AG10803 (cell line): ENCODE measurements around the gene NUDT16.
"Not testable (repeated sequence)": the region's sequence is repeated elsewhere in the genome, so short reads cannot be mapped to it uniquely, and the experiment has no call there.

Experiments used
- DNase-seq: peaks from one replicate; pipeline ENCODE4 v3.0.0; 2010; ENCODE audit warnings: low read depth
- H3K4me3 ChIP-seq: 2 replicates; pipeline ENCODE4 v1.5.1; 2011; ENCODE audit warnings: mild to moderate bottlenecking, low read length, control low read depth
- TF ChIP-seq, protein P1 (sequence below): conservative IDR thresholded peaks from 2 replicates; pipeline ENCODE4 v1.5.1; 2011; ENCODE audit warnings: mild to moderate bottlenecking, low read length, control low read depth, inconsistent platforms

Gene NUDT16

DNA sequence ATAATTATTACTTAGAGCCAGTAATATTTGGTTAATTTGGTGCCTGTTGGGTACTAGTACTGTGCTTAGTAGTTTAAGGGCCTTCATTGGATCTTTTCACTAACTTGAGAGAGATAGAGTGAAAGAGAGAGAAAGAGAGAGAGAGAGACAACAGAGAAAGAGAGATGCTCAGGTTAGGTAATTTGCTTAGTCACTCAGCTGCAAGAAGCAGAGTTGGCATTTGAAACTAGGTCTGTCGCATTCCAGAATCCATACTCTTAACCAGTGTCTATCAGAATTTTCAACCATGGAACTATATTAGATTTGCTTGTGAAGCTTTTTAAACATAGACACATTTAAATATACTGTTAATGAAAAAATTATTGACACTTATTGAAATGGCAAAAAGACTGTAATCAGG, 31.1 kb upstream of the NUDT16 start:
- DNase-seq: peak; percentile 59
- no peak overlapping the region for H3K4me3 ChIP-seq
- TF ChIP-seq, protein P1, sequence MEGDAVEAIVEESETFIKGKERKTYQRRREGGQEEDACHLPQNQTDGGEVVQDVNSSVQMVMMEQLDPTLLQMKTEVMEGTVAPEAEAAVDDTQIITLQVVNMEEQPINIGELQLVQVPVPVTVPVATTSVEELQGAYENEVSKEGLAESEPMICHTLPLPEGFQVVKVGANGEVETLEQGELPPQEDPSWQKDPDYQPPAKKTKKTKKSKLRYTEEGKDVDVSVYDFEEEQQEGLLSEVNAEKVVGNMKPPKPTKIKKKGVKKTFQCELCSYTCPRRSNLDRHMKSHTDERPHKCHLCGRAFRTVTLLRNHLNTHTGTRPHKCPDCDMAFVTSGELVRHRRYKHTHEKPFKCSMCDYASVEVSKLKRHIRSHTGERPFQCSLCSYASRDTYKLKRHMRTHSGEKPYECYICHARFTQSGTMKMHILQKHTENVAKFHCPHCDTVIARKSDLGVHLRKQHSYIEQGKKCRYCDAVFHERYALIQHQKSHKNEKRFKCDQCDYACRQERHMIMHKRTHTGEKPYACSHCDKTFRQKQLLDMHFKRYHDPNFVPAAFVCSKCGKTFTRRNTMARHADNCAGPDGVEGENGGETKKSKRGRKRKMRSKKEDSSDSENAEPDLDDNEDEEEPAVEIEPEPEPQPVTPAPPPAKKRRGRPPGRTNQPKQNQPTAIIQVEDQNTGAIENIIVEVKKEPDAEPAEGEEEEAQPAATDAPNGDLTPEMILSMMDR: no peak

DNA sequence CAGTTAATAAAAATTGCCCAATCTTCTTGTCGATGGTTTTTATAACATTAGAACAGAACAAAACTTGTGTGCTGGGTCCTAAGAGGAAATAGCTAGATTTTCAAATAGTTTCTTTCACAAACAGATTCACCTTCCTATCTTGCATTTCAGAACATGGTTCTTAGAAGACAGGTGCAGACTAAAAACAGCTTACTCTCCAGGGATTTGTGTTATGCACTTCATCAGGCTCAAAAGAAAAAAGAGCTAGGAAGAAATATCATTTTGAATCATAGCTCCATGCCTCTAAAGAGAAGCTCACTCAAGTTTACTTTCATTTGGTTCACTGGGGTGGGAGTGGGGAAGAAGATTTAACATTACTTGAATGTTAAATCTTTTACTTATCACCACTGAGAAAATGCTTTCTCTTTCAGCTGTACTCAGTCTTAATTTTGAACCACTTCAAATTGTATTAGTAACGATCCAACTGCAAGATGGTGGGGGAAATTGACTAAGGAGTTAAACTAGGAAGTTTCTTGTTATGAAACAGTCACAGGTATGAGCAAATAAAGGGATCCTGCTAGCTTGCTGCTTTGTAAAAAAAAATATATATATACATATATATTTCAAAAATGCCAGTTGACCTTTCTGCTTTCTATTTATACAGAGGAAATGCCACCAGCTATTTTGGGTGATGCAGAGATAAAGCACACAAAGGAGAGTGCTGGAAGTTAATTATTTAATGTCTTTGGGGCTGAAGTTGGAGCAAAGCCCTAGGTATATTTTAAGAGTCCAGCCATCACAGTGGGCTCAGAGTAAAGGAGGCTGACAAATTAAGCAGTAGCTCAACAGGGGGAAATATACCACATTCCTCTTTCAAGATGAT, 28.3 kb upstream of the NUDT16 start:
- H3K4me3 ChIP-seq: no peak overlapping the region
- no peak for DNase-seq
- TF ChIP-seq, protein P1: no peak

DNA sequence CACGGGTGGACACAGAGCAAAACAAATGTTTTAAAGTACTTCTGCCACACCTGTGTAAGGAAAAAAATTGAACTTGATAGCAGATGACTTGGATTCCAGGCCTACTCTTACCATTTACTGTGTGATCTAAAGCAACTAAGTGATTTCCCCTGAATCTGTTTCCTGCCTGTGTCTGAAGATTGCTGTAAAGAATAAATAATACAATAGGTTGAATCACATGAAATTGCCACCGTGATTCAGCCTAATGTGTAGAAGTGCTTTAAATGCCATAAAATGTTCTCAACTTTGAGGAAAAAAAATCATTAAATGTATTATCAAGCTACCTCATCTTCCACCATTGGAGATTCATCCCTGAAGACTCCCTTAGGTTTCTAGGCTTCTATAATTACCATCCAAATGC, 27.6 kb upstream of the NUDT16 start:
- TF ChIP-seq, protein P1: no peak
- DNase-seq: no peak
- no peak overlapping the region for H3K4me3 ChIP-seq

DNA sequence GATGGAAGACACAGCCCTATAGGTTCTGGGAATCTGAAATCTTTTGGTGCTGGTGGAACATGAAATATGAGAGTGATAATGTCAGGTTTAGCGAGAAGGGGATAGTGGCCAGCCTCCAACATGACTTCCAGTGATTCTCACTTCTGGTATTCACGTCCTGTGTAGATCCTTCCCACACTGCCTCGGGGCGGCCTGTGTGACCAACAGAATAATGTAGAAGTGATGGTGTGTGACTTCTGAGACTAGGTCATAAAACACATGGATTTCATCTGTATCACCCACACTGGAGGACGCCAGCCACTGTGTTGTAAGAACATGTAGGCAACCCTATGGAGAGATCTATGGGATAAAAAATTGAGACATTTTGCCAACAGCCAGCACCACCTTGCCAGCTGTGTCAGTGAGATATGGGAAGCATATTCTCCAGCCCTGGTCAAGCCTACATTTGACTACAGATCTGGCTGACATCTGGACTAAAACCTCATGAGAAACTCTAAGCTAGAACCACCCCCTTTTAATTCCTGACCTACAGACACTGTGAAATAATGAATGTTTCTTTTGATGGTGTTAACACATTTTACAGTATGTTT, 25.5 kb upstream of the NUDT16 start:
- no peak overlapping the region for H3K4me3 ChIP-seq
- TF ChIP-seq, protein P1: no peak
- DNase-seq: peak; percentile 42

DNA sequence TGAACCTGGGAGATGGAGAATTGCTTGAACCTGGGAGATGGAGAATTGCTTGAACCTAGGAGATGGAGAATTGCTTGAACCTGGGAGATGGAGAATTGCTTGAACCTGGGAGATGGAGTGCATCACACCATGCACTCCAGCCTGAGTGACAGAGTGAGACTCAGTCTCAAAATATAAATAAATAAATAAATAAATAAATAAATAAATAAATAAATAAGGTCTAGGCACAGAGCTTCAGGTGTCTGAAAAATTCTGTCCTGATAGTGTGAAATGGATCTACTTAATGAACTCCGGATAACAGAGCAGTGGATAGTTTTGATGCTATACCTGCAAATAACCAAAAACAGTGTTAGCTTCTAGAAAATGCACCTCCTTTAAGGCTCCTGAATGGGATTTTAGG, 24.3 kb upstream of the NUDT16 start:
- no peak overlapping the region for H3K4me3 ChIP-seq
- DNase-seq: no peak
- TF ChIP-seq, protein P1: no peak

DNA sequence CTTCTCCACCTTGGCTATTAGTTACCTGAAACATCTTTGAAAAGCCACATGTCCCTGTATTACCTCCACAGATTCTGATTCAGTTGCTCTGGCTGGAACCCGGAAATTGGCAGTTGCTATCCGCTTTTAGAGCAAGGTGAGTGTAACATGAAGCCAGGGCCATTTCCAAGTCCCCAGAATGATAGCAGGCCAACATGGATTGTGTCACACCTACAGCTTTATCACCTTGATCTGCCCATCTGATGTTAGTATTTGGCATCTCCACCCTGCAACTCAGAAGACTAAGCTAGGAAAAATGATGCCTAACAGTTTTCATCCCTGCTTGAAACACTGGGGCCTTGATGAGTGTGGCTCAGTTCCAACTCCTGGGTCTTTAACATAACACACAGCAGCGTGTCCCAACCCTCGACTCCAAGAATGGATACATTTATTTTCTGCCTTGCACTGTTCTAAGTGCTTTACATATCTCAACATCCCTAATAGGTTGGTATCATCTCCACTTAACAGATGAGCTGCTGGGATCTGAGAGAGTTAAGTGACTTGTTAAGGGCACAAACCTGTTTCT, 21.3 kb upstream of the NUDT16 start:
- TF ChIP-seq, protein P1: no peak
- no peak for DNase-seq
- no peak overlapping the region for H3K4me3 ChIP-seq

DNA sequence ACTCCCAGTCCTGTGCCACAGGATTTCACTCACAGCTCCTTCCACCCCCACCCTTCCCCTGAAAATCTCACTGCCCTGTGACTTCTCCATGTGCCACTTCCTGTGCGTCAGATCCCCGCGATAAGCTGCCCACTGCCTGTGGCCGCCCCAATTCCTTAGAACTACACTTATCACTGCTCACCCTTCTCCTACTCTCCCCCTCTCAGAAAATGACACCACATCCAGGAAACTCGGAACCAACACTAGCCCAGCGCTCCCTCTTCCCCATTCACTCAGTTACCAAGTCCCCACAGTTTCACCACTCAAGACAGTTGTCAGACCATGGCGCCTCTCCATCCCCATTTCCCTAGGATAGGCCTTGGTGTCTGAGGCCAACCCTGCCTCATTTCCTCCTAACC, 20.5 kb upstream of the NUDT16 start:
- H3K4me3 ChIP-seq, DNase-seq: not testable (repeated sequence)
